HEK293 (cell line): ENCODE measurements around the gene SCAMP2.
"Not testable (repeated sequence)": the region's sequence is repeated elsewhere in the genome, so short reads cannot be mapped to it uniquely, and the experiment has no call there.

Experiments
- CTCF ChIA-PET: fragments of 350-600 bp; formaldehyde crosslinking; extraction: SDS; loops from one replicate; lab custom pipeline; 2021; ENCODE audit warnings: antibody characterized with exemption; lab: Yijun Ruan, JAX
- POLR2A ChIA-PET: fragments of 300-600 bp; formaldehyde crosslinking; extraction: SDS; loops from one replicate; lab custom pipeline; 2020; ENCODE audit warnings: antibody characterized with exemption, inconsistent platforms; lab: Yijun Ruan, JAX
- H3K27ac ChIP-seq: fragments of 200-500 bp; sonication (Bioruptor generic); 2 replicates; pipeline ENCODE4 v1.5.1; 2014; ENCODE audit warnings: low read depth, low read length, control low read depth, inconsistent platforms; ENCODE audit errors: extremely low read depth
- H3K36me3 ChIP-seq, 2 experiments: fragments of 200-500 bp in 1 of 2; sonication (Bioruptor generic) in 1 of 2; 1 replicate in 1 of 2; 2 replicates in 1 of 2; pipeline ENCODE4 v1.5.1; 2014 to 2017; ENCODE audit warnings: inconsistent platforms in 2 of 2, low read length in 2 of 2; ENCODE audit not compliant: control insufficient read depth in 2 of 2, insufficient read depth in 1 of 2
- H3K4me1 ChIP-seq: fragments of 200-500 bp; sonication (Bioruptor generic); 2 replicates; pipeline ENCODE4 v1.5.1; 2014; ENCODE audit warnings: mild to moderate bottlenecking, low read length, inconsistent platforms; ENCODE audit not compliant: control insufficient read depth, insufficient read depth
- H3K4me3 ChIP-seq: 2 replicates; pipeline ENCODE4 v1.5.1; 2011; ENCODE audit warnings: low read depth, mild to moderate bottlenecking, control low read depth, low read length, moderate library complexity
- H3K9me3 ChIP-seq: fragments of 200-500 bp; sonication (Bioruptor generic); 2 replicates; pipeline ENCODE4 v1.5.1; 2014; ENCODE audit warnings: low read depth, low read length, inconsistent platforms; ENCODE audit not compliant: control insufficient read depth, insufficient read depth
- KLF1 ChIP-seq: fragments of 450-650 bp; formaldehyde crosslinking; IDR thresholded peaks from 2 replicates; pipeline ENCODE4 v1.5.1; 2016; ENCODE audit warnings: missing biosample characterization, missing genetic modification characterization
- MZF1 ChIP-seq: fragments of 450-650 bp; formaldehyde crosslinking; IDR thresholded peaks from 2 replicates; pipeline ENCODE4 v1.5.1; 2017; ENCODE audit warnings: missing biosample characterization, missing genetic modification characterization, borderline replicate concordance
- REPIN1 ChIP-seq: fragments of 450-650 bp; formaldehyde crosslinking; IDR thresholded peaks from 2 replicates; pipeline ENCODE4 v1.5.1; 2017; ENCODE audit warnings: missing biosample characterization, missing genetic modification characterization, low read depth
- TCF7L2 ChIP-seq: IDR thresholded peaks from 2 replicates; pipeline ENCODE4 v1.6.1; 2011; ENCODE audit warnings: low read depth, mild to moderate bottlenecking, inconsistent platforms, low read length, moderate library complexity, borderline replicate concordance
- WT1 ChIP-seq: fragments of 450-650 bp; formaldehyde crosslinking; IDR thresholded peaks from 2 replicates; pipeline ENCODE4 v1.5.1; 2016; ENCODE audit warnings: missing biosample characterization, missing genetic modification characterization
- ZBTB17 ChIP-seq: fragments of 450-650 bp; formaldehyde crosslinking; IDR thresholded peaks from 2 replicates; pipeline ENCODE4 v1.5.1; 2016; ENCODE audit warnings: missing biosample characterization, missing genetic modification characterization
- ZFHX2 ChIP-seq: fragments of 450-650 bp; formaldehyde crosslinking; conservative IDR thresholded peaks from 2 replicates; pipeline ENCODE4 v1.5.1; 2016; ENCODE audit warnings: missing biosample characterization, missing genetic modification characterization
- ZIC2 ChIP-seq: fragments of 450-650 bp; formaldehyde crosslinking; IDR thresholded peaks from 2 replicates; pipeline ENCODE4 v1.5.1; 2016; ENCODE audit warnings: missing biosample characterization, missing genetic modification characterization
- ZNF121 ChIP-seq: fragments of 450-650 bp; formaldehyde crosslinking; IDR thresholded peaks from 2 replicates; pipeline ENCODE4 v1.5.1; 2016; ENCODE audit warnings: missing biosample characterization, missing genetic modification characterization
- ZNF169 ChIP-seq: fragments of 450-650 bp; formaldehyde crosslinking; IDR thresholded peaks from 2 replicates; pipeline ENCODE4 v1.5.1; 2016; ENCODE audit warnings: missing biosample characterization, missing genetic modification characterization
- ZNF184 ChIP-seq: fragments of 450-650 bp; IDR thresholded peaks from 2 replicates; pipeline ENCODE4 v1.5.1; 2018; ENCODE audit warnings: missing biosample characterization, mild to moderate bottlenecking, missing genetic modification characterization
- ZNF600 ChIP-seq: fragments of 450-650 bp; formaldehyde crosslinking; IDR thresholded peaks from 2 replicates; pipeline ENCODE4 v1.5.1; 2016; ENCODE audit warnings: missing biosample characterization, missing genetic modification characterization
- ZNF629 ChIP-seq: fragments of 450-650 bp; formaldehyde crosslinking; IDR thresholded peaks from 2 replicates; pipeline ENCODE4 v1.5.1; 2017; ENCODE audit warnings: missing biosample characterization, missing genetic modification characterization
- ZNF677 ChIP-seq: fragments of 450-650 bp; IDR thresholded peaks from 2 replicates; pipeline ENCODE4 v1.5.0; 2018; ENCODE audit warnings: missing biosample characterization, mild to moderate bottlenecking, missing genetic modification characterization, moderate library complexity
- ZNF701 ChIP-seq: fragments of 450-650 bp; formaldehyde crosslinking; IDR thresholded peaks from 2 replicates; pipeline ENCODE4 v1.5.1; 2016; ENCODE audit warnings: missing biosample characterization, missing genetic modification characterization
- TF ChIP-seq, protein P1 (sequence below): fragments of 450-650 bp; formaldehyde crosslinking; IDR thresholded peaks from 2 replicates; pipeline ENCODE4 v1.5.1; 2016; ENCODE audit warnings: missing biosample characterization, missing genetic modification characterization

Gene SCAMP2

DNA sequence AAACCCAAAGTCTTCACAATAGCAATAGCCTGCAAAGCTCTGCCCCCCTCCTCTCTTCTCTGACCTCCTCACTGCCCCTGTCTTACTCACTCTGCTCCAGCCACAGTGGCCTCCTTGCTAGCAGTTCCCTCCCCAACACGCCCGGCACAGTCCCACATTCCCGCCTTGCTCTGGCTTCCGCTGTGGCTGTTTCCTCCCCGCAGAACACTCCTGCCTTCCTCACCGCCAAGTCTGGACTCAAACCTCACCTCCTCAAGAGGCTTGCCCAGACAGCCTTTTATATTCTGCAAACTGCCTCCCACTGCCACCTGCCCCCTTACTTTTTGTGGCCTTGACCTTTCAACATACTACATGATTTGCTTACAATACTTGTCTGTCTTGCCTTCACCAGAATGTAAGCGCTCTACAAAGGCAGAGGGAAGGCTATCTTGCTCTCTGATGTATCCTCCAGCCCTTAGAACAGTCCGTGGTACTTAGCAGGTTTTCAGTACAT lies 16.3 kb upstream of the SCAMP2 start (continued):
- TF ChIP-seq KLF1 (tag by site-specific recombination) (0 out of 2 replicates have a peak, but pooled peaks have one; percentile 22), ZNF629 (tag by site-specific recombination) (no peak), ZBTB17 (tag by site-specific recombination) (peak; percentile 56; the same call in 1 of the 2 replicates), ZFHX2 (peak; percentile 20; the same call in 1 of the 2 replicates), REPIN1 (tag by site-specific recombination) (no peak), TCF7L2 (no peak), ZNF701 (no peak), ZNF677 (tag by site-specific recombination) (no peak), ZNF600 (peak; percentile 100)

DNA sequence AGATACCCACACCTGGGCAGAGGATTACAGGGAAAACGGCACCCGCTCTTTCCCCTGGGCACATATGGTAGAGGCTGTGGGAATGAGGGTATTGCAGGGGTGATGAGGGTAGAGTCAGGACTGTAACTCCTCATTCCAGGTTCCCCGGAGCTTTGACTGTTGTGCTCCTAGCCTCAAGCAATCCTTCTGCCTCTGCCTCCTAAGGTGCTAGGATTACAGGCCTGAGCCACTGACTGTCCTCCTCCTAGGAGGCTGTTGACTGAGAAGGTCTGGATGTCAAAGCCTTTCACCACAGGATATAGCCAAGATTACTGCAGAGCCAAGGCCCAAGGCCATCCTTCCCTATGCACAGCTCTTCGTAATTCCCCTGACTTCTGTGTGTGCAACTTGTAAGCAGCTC lies 15.6 kb upstream of the SCAMP2 start:
- H3K27ac ChIP-seq = no peak overlapping the region
- H3K4me1 ChIP-seq = peaks cover 4% of the 10 kb centered on the region; the same call in 1 of the 2 replicates
- TF ChIP-seq ZIC2 (tag by site-specific recombination) (peak; percentile 54), ZNF169 (tag by site-specific recombination) (no peak), ZNF184 (tag by site-specific recombination) (no peak)
- TF ChIP-seq, all 188 proteins: peak for 1
- no peaks in the 10 kb centered on the region for H3K9me3 ChIP-seq
- POLR2A ChIA-PET = interaction anchor here (1.5 to 2.8 kb wide), 4 partner anchors 13 to 135 kb away, joined by 4 to 25 read pairs (median 10); partner anchors contain the start of genes FAM219B, PPCDC and SCAMP2
- H3K4me3 ChIP-seq = no peak overlapping the region
- H3K36me3 ChIP-seq = peaks cover 10 to 28% of the 10 kb centered on the region in 2 experiments; a peak in 2 of 3 replicates
- CTCF ChIA-PET = interaction anchor here (0.6 to 7.7 kb wide), 4 partner anchors 14 to 62 kb away, joined by 3 to 57 read pairs (median 3); partner anchors contain the start of gene FAM219B

DNA sequence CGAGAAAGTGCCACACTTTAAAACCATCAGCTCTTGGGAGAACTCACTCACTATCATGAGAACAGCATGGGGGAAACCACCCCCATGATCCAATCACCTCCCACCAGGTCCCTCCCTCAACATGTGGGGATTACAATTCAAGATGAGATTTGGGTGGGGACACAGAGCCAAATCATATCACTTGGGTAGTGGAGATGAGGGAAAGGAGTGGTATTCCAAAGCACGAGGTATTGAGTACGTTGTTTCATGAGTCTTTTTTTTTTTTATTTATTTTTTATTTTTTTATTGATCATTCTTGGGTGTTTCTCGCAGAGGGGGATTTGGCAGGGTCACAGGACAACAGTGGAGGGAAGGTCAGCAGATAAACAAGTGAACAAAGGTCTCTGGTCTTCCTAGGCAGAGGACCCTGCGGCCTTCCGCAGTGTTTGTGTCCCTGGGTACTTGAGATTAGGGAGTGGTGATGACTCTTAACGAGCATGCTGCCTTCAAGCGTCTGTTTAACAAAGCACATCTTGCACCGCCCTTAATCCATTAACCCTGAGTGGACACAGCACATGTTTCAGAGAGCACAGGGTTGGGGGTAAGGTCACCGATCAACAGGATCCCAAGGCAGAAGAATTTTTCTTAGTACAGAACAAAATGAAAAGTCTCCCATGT lies 14.5 kb upstream of the SCAMP2 start:
- H3K4me3 ChIP-seq, H3K9me3 ChIP-seq, H3K4me1 ChIP-seq, H3K27ac ChIP-seq: not testable (repeated sequence)
- CTCF ChIA-PET = interaction anchor here (0.7 kb wide), 1 partner anchor 15 kb away, joined by 3 read pairs; no protein-coding TSS in a partner anchor
- TF ChIP-seq WT1 (tag by site-specific recombination) = peak; percentile 67
- TF ChIP-seq, protein P1, sequence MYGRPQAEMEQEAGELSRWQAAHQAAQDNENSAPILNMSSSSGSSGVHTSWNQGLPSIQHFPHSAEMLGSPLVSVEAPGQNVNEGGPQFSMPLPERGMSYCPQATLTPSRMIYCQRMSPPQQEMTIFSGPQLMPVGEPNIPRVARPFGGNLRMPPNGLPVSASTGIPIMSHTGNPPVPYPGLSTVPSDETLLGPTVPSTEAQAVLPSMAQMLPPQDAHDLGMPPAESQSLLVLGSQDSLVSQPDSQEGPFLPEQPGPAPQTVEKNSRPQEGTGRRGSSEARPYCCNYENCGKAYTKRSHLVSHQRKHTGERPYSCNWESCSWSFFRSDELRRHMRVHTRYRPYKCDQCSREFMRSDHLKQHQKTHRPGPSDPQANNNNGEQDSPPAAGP (tag by site-specific recombination) = peak; percentile 74; the same call in 1 of the 2 replicates
- 0 out of 2 replicates have a peak, but pooled peaks have one; percentile 11 for TF ChIP-seq ZNF600
- POLR2A ChIA-PET = interaction anchor here (0.5 to 2.8 kb wide), 2 partner anchors 19 to 25 kb away, joined by 3 to 25 read pairs; partner anchors contain the start of gene FAM219B
- peaks cover 10 to 18% of the 10 kb centered on the region in 2 experiments; a peak in 2 of 3 replicates for H3K36me3 ChIP-seq

DNA sequence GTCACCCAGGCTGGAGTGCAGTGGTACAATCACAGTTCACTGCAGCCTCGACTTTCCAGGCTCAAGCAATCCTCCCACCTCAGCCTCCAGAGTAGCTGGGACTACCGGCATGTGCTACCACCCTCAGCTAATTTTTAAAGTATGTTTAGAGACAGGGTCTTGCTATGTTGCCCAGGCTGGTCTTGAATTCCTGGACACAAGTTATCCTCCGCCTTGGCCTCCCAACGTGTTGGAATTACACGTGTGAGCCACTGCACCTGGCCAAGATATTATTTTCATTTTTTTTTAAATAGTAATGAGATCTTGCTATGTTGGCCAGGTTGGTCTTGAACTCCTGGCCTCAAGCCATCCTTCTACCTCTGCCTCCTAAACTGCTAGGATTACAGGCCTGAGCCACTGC lies 12.3 kb upstream of the SCAMP2 start:
- ChIA-PET POLR2A (no interaction called here), CTCF (interaction anchor here (1.8 kb wide), 1 partner anchor 50 kb away, joined by 4 read pairs; no protein-coding TSS in a partner anchor)
- Histone ChIP-seq H3K4me1 (peaks cover 4% of the 10 kb centered on the region; the same call in 1 of the 2 replicates), H3K36me3 (no peaks in the 10 kb centered on the region), H3K4me3 (no peak overlapping the region), H3K27ac (no peak overlapping the region), H3K9me3 (no peaks in the 10 kb centered on the region)
- no peak for TF ChIP-seq ZBTB17 (tag by site-specific recombination)
- no peak for TF ChIP-seq MZF1 (tag by site-specific recombination)
- TF ChIP-seq ZNF121 = peak; percentile 95
